OCI-LY1 (cell line): ENCODE results near the gene ARHGAP10.

ENCODE experiments used
- H2AFZ ChIP-seq: fragments of 200-600 bp; sonication (generic), shearing (Covaris generic); 2 replicates; pipeline ENCODE4 v1.6.0; 2014; ENCODE audit warnings: antibody characterized with exemption, mild to moderate bottlenecking, low read length
- H3F3A ChIP-seq: fragments of 200-600 bp; sonication (generic), shearing (Covaris generic); 2 replicates; pipeline ENCODE4 v1.6.0; 2014; ENCODE audit warnings: mild to moderate bottlenecking, antibody characterized with exemption, low read length, moderate library complexity; ENCODE audit not compliant: insufficient read depth
- H3K27ac ChIP-seq: fragments of 200-600 bp; sonication (generic); 2 replicates; pipeline ENCODE4 v1.5.1; 2014; ENCODE audit warnings: low read length, mixed run types, mild to moderate bottlenecking, low read depth; ENCODE audit not compliant: poor library complexity, severe bottlenecking
- H3K27me3 ChIP-seq: fragments of 200-600 bp; sonication (generic); 2 replicates; pipeline ENCODE4 v1.6.0; 2014; ENCODE audit warnings: antibody characterized with exemption, mild to moderate bottlenecking, low read length, moderate library complexity; ENCODE audit not compliant: insufficient read depth
- H3K36me3 ChIP-seq: fragments of 200-600 bp; sonication (generic); 2 replicates; pipeline ENCODE4 v1.6.1; 2014; ENCODE audit warnings: mild to moderate bottlenecking, antibody characterized with exemption, low read length, moderate library complexity, mixed read lengths; ENCODE audit not compliant: insufficient read depth
- H3K4me1 ChIP-seq: fragments of 200-600 bp; sonication (generic); 2 replicates; pipeline ENCODE4 v1.5.1; 2014; ENCODE audit warnings: mild to moderate bottlenecking, low read length, moderate library complexity; ENCODE audit not compliant: insufficient read depth, severe bottlenecking
- H3K4me2 ChIP-seq: fragments of 200-600 bp; sonication (generic), shearing (Covaris generic); 2 replicates; pipeline ENCODE4 v1.6.1; 2014; ENCODE audit warnings: low read length
- H3K4me3 ChIP-seq: fragments of 200-600 bp; sonication (generic); 2 replicates; pipeline ENCODE4 v1.5.1; 2014; ENCODE audit warnings: low read length, low read depth, mild to moderate bottlenecking, mixed read lengths; ENCODE audit not compliant: poor library complexity, severe bottlenecking
- H3K79me2 ChIP-seq: fragments of 200-600 bp; shearing (Covaris generic); 2 replicates; pipeline ENCODE4 v1.6.1; 2016; ENCODE audit warnings: mixed run types, low read length, mixed read lengths; ENCODE audit not compliant: insufficient read depth
- H3K9ac ChIP-seq: fragments of 200-600 bp; sonication (generic), shearing (Covaris generic); 2 replicates; pipeline ENCODE4 v1.6.1; 2014; ENCODE audit warnings: mild to moderate bottlenecking, low read length, mixed read lengths
- H3K9me2 ChIP-seq: fragments of 200-600 bp; sonication (generic), shearing (Covaris generic); 2 replicates; pipeline ENCODE4 v1.6.1; 2014; ENCODE audit warnings: low read depth, mild to moderate bottlenecking, low read length, mixed read lengths
- H3K9me3 ChIP-seq: fragments of 200-600 bp; shearing (Covaris generic); 2 replicates; pipeline ENCODE4 v1.6.1; 2014; ENCODE audit warnings: low read length, mixed read lengths
- H4K20me1 ChIP-seq: fragments of 200-600 bp; sonication (generic), shearing (Covaris generic); 2 replicates; pipeline ENCODE4 v1.6.0; 2016; ENCODE audit warnings: mild to moderate bottlenecking, low read length; ENCODE audit not compliant: insufficient read depth
- CTCF ChIP-seq: fragments of 200-600 bp; sonication (generic), shearing (Covaris generic); IDR thresholded peaks from 2 replicates; pipeline ENCODE4 v1.5.1; 2017; ENCODE audit warnings: mild to moderate bottlenecking, antibody characterized with exemption, low read length, moderate library complexity, mixed read lengths
- EZH2 ChIP-seq: fragments of 200-600 bp; sonication (generic), shearing (Covaris generic); IDR thresholded peaks from 2 replicates; pipeline ENCODE4 v1.8.0; 2017; ENCODE audit warnings: borderline replicate concordance, mixed run types, mild to moderate bottlenecking, antibody characterized with exemption, low read length, moderate library complexity, mixed read lengths

ARHGAP10 gene

DNA sequence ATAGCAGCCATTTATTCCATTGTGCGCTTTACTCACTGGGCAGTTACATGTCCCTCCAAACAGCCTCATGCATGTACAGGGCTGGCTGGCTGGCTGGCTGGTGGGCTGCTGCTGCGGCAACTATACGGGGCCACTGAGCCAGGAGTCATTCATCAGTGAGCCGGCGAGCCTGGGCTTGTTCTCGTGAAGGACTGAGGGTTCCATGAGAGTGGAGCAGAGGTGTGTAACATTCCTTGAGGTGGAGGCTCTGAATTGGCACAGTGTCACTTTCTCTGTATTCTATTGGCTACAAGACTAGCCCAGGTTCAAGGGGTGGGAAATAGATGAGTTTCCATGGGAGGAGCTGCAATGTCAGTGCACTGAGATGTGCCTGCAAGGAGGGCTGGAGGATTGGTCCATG, 89.1 kb downstream of the ARHGAP10 start:
- Histone ChIP-seq H3K4me1 (no peaks in the 10 kb centered on the region), H3K4me2 (no peak overlapping the region)

DNA sequence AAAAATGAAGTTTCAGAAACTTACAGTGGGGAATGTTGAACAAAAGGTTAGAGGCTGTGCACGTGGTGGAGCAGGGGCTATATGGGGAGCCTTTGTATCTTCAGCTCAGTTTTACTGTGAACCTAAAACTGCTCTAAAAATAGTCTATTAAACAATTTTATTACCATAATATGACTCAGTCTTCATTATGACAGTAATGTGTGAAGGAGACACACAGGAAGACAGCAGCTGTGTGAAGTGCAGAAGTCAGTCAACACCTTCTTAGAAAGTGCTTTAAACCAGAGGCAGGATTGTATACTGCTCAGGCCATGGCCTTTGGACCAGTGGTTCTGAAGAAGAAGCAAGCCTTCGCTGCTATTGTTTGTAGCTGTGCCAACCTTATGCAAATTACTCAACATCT, 89.7 kb downstream of the ARHGAP10 start:
- H3K36me3 ChIP-seq = no peaks in the 10 kb centered on the region
- no peak overlapping the region for H3K27ac ChIP-seq
- H3K4me1 ChIP-seq = no peaks in the 10 kb centered on the region
- no peaks in the 10 kb centered on the region for H3K79me2 ChIP-seq
- TF ChIP-seq EZH2 (no peak), CTCF (no peak)
- H4K20me1 ChIP-seq = no peaks in the 10 kb centered on the region
- no peaks in the 10 kb centered on the region for H3K27me3 ChIP-seq
- no peak overlapping the region for H3K9ac ChIP-seq
- H3K9me3 ChIP-seq = no peaks in the 10 kb centered on the region
- H2AFZ ChIP-seq = no peak overlapping the region
- H3K9me2 ChIP-seq = no peaks in the 10 kb centered on the region
- H3K4me2 ChIP-seq = no peak overlapping the region
- no peak overlapping the region for H3K4me3 ChIP-seq
- H3F3A ChIP-seq = no peaks in the 10 kb centered on the region

More for the DNA sequence above, 89.1 kb downstream of the ARHGAP10 start:
- no peaks in the 10 kb centered on the region for H4K20me1 ChIP-seq
- H3K27ac ChIP-seq = no peak overlapping the region
- no peaks in the 10 kb centered on the region for H3F3A ChIP-seq
- H3K9me3 ChIP-seq = no peaks in the 10 kb centered on the region
- TF ChIP-seq EZH2 = no peak
- no peak for TF ChIP-seq CTCF
- H3K4me3 ChIP-seq = no peak overlapping the region
- H3K79me2 ChIP-seq = no peaks in the 10 kb centered on the region
- H3K9me2 ChIP-seq = no peaks in the 10 kb centered on the region
- H3K9ac ChIP-seq = no peak overlapping the region
- H3K27me3 ChIP-seq = no peaks in the 10 kb centered on the region
- H2AFZ ChIP-seq = no peak overlapping the region
- no peaks in the 10 kb centered on the region for H3K36me3 ChIP-seq

- Histone ChIP-seq H3K4me2 (no peak overlapping the region), H3K9me3 (no peaks in the 10 kb centered on the region), H3K27me3 (no peaks in the 10 kb centered on the region), H3K4me3 (no peak overlapping the region), H3K36me3 (no peaks in the 10 kb centered on the region), H2AFZ (no peak overlapping the region), H4K20me1 (no peaks in the 10 kb centered on the region), H3K9me2 (no peaks in the 10 kb centered on the region), H3K79me2 (no peaks in the 10 kb centered on the region), H3K9ac (no peak overlapping the region), H3K4me1 (no peaks in the 10 kb centered on the region), H3K27ac (no peak overlapping the region), H3F3A (no peaks in the 10 kb centered on the region)
- TF ChIP-seq CTCF (no peak), EZH2 (no peak)
Measured at GRCh38 chr4:147822128-147822527, 90.2 kb downstream of the ARHGAP10 start.
